Measurements from ENCODE around the gene ATP11A. TPM values are rescaled to one million over a fixed set of nuclear protein-coding genes. Genes with fewer than 3 reads are reported as not detected.

The ATP11A gene
- total and polyA plus RNA-seq, 11 donors = 20.5 to 146 (median 91.2) TPM

DNA sequence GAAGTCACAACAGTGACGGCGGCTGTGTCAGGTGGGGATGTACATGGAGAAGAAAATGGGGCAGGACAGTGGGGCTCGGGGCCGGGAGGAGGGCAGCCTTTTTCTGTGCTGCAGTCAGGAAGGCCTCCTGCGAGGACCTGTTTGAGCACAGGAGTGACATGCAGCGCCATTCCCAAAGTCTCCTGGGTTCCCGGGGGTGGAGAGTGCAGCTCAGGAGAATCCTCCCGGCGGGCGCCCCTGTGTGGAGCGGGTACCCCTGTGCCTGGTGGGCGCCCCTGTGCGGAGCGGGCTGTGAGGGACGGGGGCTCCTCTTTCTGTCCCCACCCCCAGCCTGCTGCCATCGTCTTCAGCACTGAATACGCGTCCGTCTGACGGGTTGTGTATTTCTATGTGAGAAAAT lies 62.4 kb downstream of the ATP11A start:
- no peak overlapping the region for H3K4me3 ChIP-seq
- no peaks in the 10 kb centered on the region for H3K27me3 ChIP-seq
- WGBS, 4 donors = 86 to 92% (median 92%) methylated on average over 16 to 20 of the region's 20 CpGs
- ATAC-seq = no peak
- intact Hi-C loops (cut with DNase I) = loop anchor here in 2 of 10 donors (10.0 kb wide), 2 partner anchors 57 to 107 kb away; partner anchors contain the start of gene ATP11A (in 1 of the 2)
- H3K9me3 ChIP-seq = no peaks in the 10 kb centered on the region
- no peaks in the 10 kb centered on the region for H3K36me3 ChIP-seq
- peaks cover 0 to 26% (median 10%) of the 10 kb centered on the region in 12 donors for H3K4me1 ChIP-seq
- TF ChIP-seq POLR2A (IDR thresholded peaks at IDR 0.05) = no peak
- TF ChIP-seq, protein P1, sequence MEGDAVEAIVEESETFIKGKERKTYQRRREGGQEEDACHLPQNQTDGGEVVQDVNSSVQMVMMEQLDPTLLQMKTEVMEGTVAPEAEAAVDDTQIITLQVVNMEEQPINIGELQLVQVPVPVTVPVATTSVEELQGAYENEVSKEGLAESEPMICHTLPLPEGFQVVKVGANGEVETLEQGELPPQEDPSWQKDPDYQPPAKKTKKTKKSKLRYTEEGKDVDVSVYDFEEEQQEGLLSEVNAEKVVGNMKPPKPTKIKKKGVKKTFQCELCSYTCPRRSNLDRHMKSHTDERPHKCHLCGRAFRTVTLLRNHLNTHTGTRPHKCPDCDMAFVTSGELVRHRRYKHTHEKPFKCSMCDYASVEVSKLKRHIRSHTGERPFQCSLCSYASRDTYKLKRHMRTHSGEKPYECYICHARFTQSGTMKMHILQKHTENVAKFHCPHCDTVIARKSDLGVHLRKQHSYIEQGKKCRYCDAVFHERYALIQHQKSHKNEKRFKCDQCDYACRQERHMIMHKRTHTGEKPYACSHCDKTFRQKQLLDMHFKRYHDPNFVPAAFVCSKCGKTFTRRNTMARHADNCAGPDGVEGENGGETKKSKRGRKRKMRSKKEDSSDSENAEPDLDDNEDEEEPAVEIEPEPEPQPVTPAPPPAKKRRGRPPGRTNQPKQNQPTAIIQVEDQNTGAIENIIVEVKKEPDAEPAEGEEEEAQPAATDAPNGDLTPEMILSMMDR (IDR thresholded peaks at IDR 0.05) = no peak
- DNase-seq = no peak
- H3K27ac ChIP-seq = no peak overlapping the region

DNA sequence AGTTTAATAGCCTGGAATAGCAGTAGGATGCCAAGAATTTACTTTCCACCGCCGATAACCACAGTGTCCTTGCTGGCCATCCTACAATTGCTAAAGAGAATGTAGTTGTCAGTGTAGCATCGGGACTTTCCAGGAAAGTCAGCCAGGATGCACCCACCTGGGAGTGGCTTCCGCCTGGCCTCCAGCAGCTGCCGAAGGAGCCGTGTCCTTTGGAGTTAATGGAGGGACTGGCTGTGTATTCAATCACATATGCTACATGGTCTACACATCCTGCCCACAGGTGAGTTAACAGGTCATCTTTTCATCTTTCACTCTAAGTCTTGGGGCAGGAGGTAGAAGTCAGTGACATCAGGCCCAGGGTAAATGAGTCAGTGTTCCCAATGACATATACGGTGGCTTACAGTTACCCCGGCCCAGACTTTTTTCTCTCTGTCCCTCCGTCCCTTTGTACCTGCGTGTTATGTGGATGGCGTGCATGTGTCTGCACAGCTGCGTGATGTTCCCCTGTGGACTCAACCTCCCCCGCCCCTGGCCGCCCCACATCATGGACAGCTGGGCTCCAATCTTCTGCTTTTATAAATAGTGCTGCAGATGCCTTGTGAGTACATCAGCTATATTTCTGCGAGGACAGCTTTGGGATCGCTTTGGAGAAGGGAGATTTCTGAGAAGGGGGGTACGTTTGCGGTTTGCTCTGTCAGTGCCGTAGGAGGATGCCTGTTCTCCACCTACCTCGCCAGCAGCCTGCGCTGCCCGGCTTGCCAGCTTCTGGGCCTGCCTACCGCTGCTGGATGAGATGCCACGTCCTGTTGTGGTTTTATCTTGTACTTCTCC lies 63.1 kb downstream of the ATP11A start:
- no peak overlapping the region for H3K27ac ChIP-seq
- H3K27me3 ChIP-seq = no peaks in the 10 kb centered on the region
- intact Hi-C loops (cut with DNase I) = loop anchor here in 2 of 10 donors (10.0 kb wide), 2 partner anchors 58 to 108 kb away; partner anchors contain the start of gene ATP11A (in 1 of the 2)
- H3K9me3 ChIP-seq = no peaks in the 10 kb centered on the region
- H3K36me3 ChIP-seq = no peaks in the 10 kb centered on the region
- H3K4me3 ChIP-seq = no peak overlapping the region
- ATAC-seq (peak; percentile 21 to 45 (median 28)), DNase-seq (no peak)
- H3K4me1 ChIP-seq = peaks cover 0 to 26% (median 10%) of the 10 kb centered on the region in 12 donors
- TF ChIP-seq, protein P1 (IDR thresholded peaks at IDR 0.05) = no peak
- TF ChIP-seq POLR2A (IDR thresholded peaks at IDR 0.05) = no peak
- WGBS, 4 donors = 53 to 67% (median 63%) methylated on average over 24 of the region's 24 CpGs

DNA sequence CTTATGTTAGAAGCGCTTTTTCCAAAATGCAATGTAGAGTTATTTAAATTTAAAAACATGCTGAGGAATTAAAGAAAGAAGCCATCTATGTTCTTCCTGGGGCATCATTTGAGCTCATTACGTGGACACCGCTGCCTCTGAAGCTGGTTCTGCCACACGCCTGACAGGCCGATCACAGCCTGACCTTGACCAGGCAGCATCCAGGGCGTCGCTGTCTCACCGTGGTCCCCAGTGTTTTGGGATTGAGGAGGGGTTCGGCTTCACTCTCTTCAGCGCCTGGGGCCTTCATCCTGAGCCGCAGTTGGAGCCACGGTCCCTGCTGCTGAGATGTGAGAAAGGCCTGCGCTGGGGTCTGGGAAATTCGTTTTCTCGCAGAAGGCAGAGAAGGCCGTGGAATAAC lies 64.0 kb downstream of the ATP11A start:
- Histone ChIP-seq H3K27me3 (no peaks in the 10 kb centered on the region), H3K4me3 (no peak overlapping the region), H3K4me1 (peaks cover 0 to 22% (median 10%) of the 10 kb centered on the region in 12 donors), H3K9me3 (no peaks in the 10 kb centered on the region), H3K27ac (no peak overlapping the region), H3K36me3 (no peaks in the 10 kb centered on the region)
- ATAC-seq (no peak), DNase-seq (no peak)
- intact Hi-C loops (cut with DNase I) = loop anchor here in 2 of 10 donors (10.0 kb wide), 2 partner anchors 59 to 109 kb away; partner anchors contain the start of gene ATP11A (in 1 of the 2)
- WGBS, 4 donors = 85 to 88% (median 87%) methylated on average over 16 of the region's 16 CpGs
- TF ChIP-seq, protein P1 (IDR thresholded peaks at IDR 0.05) = no peak
- TF ChIP-seq POLR2A (IDR thresholded peaks at IDR 0.05) = no peak

DNA sequence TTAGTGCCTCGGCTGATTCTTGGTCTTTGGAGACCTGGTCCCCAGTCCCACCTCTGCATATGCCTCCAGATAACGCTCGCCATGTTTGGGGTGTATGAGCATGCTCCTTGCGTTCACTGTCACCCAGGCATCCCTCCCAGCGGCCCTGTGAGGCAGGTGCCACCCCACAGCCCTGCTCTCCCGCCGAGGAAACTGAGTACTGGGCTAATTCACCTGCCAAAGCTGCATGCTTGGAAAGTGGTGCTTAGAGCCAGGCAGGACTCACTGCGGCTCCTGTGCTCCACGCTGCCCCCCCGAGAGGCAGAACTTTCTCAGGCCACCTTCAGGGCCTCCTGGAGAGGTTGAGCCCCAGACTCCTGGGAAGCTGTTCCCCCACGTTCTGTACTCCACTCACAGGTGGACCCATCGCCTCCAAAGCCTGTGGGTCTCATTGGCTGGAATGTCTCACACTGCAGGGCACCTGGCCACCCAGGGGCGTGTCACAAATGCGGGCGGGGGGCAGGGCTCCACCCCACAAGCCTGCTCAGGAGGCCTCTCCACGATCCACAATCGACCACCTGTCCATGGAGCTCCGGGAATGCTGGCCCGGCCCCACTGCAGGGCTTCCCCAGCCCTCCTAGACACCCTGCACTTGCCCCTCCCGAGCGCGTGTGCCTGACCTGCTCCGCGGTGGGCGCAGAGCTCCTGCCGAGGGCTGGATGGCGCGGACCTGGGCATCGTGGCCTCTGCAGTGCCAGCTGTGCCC lies 64.6 kb downstream of the ATP11A start:
- H3K4me3 ChIP-seq = no peak overlapping the region
- no peaks in the 10 kb centered on the region for H3K9me3 ChIP-seq
- WGBS, 4 donors = 94 to 96% (median 95%) methylated on average over 21 to 29 of the region's 29 CpGs
- DNase-seq = no peak
- peaks cover 0 to 21% (median 10%) of the 10 kb centered on the region in 12 donors for H3K4me1 ChIP-seq
- intact Hi-C loops (cut with DNase I) = loop anchor here in 2 of 10 donors (10.0 kb wide), 2 partner anchors 60 to 110 kb away; partner anchors contain the start of gene ATP11A (in 1 of the 2)
- H3K27me3 ChIP-seq = no peaks in the 10 kb centered on the region
- no peaks in the 10 kb centered on the region for H3K36me3 ChIP-seq
- H3K27ac ChIP-seq = no peak overlapping the region
- no peak for TF ChIP-seq POLR2A (IDR thresholded peaks at IDR 0.05)
- TF ChIP-seq, protein P1 (IDR thresholded peaks at IDR 0.05) = no peak
- peak in 1 of 4 donors; percentile 34 for ATAC-seq
